AG09309 (cell line): Measurements from ENCODE around the gene REEP1.

Source experiments
- DNase-seq: peaks from one replicate; pipeline ENCODE4 v3.0.0-alpha.2; 2010; ENCODE audit warnings: low read depth
- H3K4me3 ChIP-seq: 2 replicates; pipeline ENCODE4 v1.5.1; 2011; ENCODE audit warnings: mild to moderate bottlenecking, low read depth, low read length, moderate library complexity; ENCODE audit not compliant: control insufficient read depth
- CTCF ChIP-seq: IDR thresholded peaks from 2 replicates; pipeline ENCODE4 v1.5.1; 2011; ENCODE audit warnings: mild to moderate bottlenecking, low read depth, low read length, inconsistent platforms; ENCODE audit not compliant: insufficient read depth, control insufficient read depth; ENCODE audit errors: missing control alignments

REEP1 gene

GRCh38 chr2:86189782-86190416 is 147.5 kb downstream of the REEP1 start:
- no peak for TF ChIP-seq CTCF
- DNase-seq = no peak

GRCh38 chr2:86186431-86186830 is 151.0 kb downstream of the REEP1 start:
- TF ChIP-seq CTCF = no peak
- DNase-seq = no peak
- no peak overlapping the region for H3K4me3 ChIP-seq

More at GRCh38 chr2:86189782-86190416, 147.5 kb downstream of the REEP1 start:
- H3K4me3 ChIP-seq = no peak overlapping the region

- DNase-seq = no peak
- H3K4me3 ChIP-seq = no peak overlapping the region
- no peak for TF ChIP-seq CTCF
These were observed 151.8 kb downstream of the REEP1 start for GRCh38 chr2:86185517-86186212.

- no peak for TF ChIP-seq CTCF
- DNase-seq = no peak
These were observed 160.8 kb downstream of the REEP1 start for GRCh38 chr2:86176597-86176996.

GRCh38 chr2:86175828-86176227 is 161.6 kb downstream of the REEP1 start:
- DNase-seq = no peak
- H3K4me3 ChIP-seq = no peak overlapping the region
- TF ChIP-seq CTCF = no peak

More at GRCh38 chr2:86176597-86176996, 160.8 kb downstream of the REEP1 start:
- H3K4me3 ChIP-seq = no peak overlapping the region

- no peak for TF ChIP-seq CTCF
- no peak for DNase-seq
- H3K4me3 ChIP-seq = no peak overlapping the region
These were observed 163.0 kb downstream of the REEP1 start for GRCh38 chr2:86174445-86174844.
